ENCODE results near the gene KSR1. TPM values are rescaled to one million over a fixed set of nuclear protein-coding genes. Genes with fewer than 3 reads are reported as not detected.

The KSR1 gene
- polyA plus RNA-seq, 1 of the 3 experiments (the other 2 are of a cell fraction): 7.5 TPM

- Histone ChIP-seq H3K27ac (ENCODE audit: low read depth in 2 of 2, low read length in 1 of 2) (no peak overlapping the region), H3K9me2 (no peaks in the 10 kb centered on the region), H3K4me2 (no peak overlapping the region), H2AFZ (ENCODE audit: low read depth) (no peak overlapping the region), H3K4me3 (ENCODE audit: low read depth in 2 of 2, low read length in 1 of 2) (no peak overlapping the region), H3K9ac (no peak overlapping the region), H3K36me3 (replicated peaks in 1 of 2; ENCODE audit: control insufficient read depth in 1 of 2, insufficient read depth in 2 of 2, low read length in 1 of 2) (no peaks in the 10 kb centered on the region), H3F3A (replicated peaks; ENCODE audit: insufficient read depth) (no peaks in the 10 kb centered on the region), H3K27me3 (ENCODE audit: insufficient read depth) (no peaks in the 10 kb centered on the region; the same call in 1 of the 2 replicates), H4K20me1 (ENCODE audit: insufficient read depth) (no peaks in the 10 kb centered on the region), H3K4me1 (ENCODE audit: control insufficient read depth in 1 of 2, insufficient read depth in 2 of 2, low read depth in 1 of 2, low read length in 1 of 2) (no peaks in the 10 kb centered on the region; a peak in 1 of 4 replicates), H3K79me2 (ENCODE audit: insufficient read depth) (no peaks in the 10 kb centered on the region), H3K9me3 (no peaks in the 10 kb centered on the region)
- ChIA-PET CTCF (interaction anchor here (1.2 kb wide), 1 partner anchor 186 kb away, joined by 3 read pairs; no protein-coding TSS in a partner anchor), POLR2A (no interaction called here)
- TF ChIP-seq RXRA (IDR thresholded peaks at IDR 0.05; ENCODE audit: borderline replicate concordance, low read depth): no peak
- TF ChIP-seq PBX3 (IDR thresholded peaks at IDR 0.05): no peak
- TF ChIP-seq, protein P1, sequence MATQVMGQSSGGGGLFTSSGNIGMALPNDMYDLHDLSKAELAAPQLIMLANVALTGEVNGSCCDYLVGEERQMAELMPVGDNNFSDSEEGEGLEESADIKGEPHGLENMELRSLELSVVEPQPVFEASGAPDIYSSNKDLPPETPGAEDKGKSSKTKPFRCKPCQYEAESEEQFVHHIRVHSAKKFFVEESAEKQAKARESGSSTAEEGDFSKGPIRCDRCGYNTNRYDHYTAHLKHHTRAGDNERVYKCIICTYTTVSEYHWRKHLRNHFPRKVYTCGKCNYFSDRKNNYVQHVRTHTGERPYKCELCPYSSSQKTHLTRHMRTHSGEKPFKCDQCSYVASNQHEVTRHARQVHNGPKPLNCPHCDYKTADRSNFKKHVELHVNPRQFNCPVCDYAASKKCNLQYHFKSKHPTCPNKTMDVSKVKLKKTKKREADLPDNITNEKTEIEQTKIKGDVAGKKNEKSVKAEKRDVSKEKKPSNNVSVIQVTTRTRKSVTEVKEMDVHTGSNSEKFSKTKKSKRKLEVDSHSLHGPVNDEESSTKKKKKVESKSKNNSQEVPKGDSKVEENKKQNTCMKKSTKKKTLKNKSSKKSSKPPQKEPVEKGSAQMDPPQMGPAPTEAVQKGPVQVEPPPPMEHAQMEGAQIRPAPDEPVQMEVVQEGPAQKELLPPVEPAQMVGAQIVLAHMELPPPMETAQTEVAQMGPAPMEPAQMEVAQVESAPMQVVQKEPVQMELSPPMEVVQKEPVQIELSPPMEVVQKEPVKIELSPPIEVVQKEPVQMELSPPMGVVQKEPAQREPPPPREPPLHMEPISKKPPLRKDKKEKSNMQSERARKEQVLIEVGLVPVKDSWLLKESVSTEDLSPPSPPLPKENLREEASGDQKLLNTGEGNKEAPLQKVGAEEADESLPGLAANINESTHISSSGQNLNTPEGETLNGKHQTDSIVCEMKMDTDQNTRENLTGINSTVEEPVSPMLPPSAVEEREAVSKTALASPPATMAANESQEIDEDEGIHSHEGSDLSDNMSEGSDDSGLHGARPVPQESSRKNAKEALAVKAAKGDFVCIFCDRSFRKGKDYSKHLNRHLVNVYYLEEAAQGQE (IDR thresholded peaks at IDR 0.05; ENCODE audit: low read depth, low read length): no peak
- no peak for TF ChIP-seq RAD21 (IDR thresholded peaks at IDR 0.05; ENCODE audit: low read length)
- TF ChIP-seq MXI1 (IDR thresholded peaks at IDR 0.05; ENCODE audit: low read depth, low read length): no peak
- TF ChIP-seq, protein P2, sequence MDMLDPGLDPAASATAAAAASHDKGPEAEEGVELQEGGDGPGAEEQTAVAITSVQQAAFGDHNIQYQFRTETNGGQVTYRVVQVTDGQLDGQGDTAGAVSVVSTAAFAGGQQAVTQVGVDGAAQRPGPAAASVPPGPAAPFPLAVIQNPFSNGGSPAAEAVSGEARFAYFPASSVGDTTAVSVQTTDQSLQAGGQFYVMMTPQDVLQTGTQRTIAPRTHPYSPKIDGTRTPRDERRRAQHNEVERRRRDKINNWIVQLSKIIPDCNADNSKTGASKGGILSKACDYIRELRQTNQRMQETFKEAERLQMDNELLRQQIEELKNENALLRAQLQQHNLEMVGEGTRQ (IDR thresholded peaks at IDR 0.05; ENCODE audit: borderline replicate concordance, low read depth, low read length): no peak
- no peak for TF ChIP-seq TCF12 (IDR thresholded peaks at IDR 0.05)
- TF ChIP-seq ELF1 (IDR thresholded peaks at IDR 0.05): no peak
- TF ChIP-seq YY1 (IDR thresholded peaks at IDR 0.05; ENCODE audit: low read depth): no peak
- TF ChIP-seq RFX5 (IDR thresholded peaks at IDR 0.05; ENCODE audit: low read length): no peak
- no peak for TF ChIP-seq NRF1 (IDR thresholded peaks at IDR 0.05; ENCODE audit: low read depth, low read length)
- no peak for TF ChIP-seq IRF3 (IDR thresholded peaks at IDR 0.05; ENCODE audit: low read depth, low read length)
- no peak for TF ChIP-seq ZBTB33 (IDR thresholded peaks at IDR 0.05; ENCODE audit: borderline replicate concordance, low read depth)
- TF ChIP-seq NFIC (IDR thresholded peaks at IDR 0.05; ENCODE audit: borderline replicate concordance): no peak
- DNase-seq: no peak
- WGBS (ENCODE audit: low lambda C conversion rate): 49% methylated on average over 6 of the region's 6 CpGs
Observed at GRCh38 chr17:27414694-27415093, 41.6 kb upstream of the KSR1 start.
